ENCODE results near the gene DEAF1.

DNA sequence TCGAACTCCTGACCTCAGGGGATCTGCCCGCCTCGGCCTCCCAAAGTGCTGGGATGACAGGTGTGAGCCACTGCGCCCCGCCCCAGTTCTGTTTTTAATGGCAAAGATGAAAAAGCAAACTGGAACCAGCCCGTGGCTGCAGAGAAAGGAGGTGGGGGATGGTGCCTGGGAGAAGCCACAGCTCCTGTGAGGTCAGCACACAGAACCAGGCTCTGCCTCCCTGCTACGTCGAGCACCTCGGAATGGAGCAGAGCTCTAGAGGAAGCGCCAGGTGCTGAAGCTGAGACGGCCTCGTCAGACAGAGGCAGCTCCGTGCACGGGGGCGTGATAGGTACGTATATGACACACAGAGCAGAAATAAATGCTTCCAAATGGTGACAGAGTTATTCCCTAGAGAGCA, 49.5 kb downstream of the DEAF1 start:
- TF ChIP-seq TAF1 (IDR thresholded peaks at IDR 0.05; ENCODE audit: control insufficient read depth, extremely low read depth, insufficient read depth, low read length, severe bottlenecking) = no peak
- TF ChIP-seq, protein P1, sequence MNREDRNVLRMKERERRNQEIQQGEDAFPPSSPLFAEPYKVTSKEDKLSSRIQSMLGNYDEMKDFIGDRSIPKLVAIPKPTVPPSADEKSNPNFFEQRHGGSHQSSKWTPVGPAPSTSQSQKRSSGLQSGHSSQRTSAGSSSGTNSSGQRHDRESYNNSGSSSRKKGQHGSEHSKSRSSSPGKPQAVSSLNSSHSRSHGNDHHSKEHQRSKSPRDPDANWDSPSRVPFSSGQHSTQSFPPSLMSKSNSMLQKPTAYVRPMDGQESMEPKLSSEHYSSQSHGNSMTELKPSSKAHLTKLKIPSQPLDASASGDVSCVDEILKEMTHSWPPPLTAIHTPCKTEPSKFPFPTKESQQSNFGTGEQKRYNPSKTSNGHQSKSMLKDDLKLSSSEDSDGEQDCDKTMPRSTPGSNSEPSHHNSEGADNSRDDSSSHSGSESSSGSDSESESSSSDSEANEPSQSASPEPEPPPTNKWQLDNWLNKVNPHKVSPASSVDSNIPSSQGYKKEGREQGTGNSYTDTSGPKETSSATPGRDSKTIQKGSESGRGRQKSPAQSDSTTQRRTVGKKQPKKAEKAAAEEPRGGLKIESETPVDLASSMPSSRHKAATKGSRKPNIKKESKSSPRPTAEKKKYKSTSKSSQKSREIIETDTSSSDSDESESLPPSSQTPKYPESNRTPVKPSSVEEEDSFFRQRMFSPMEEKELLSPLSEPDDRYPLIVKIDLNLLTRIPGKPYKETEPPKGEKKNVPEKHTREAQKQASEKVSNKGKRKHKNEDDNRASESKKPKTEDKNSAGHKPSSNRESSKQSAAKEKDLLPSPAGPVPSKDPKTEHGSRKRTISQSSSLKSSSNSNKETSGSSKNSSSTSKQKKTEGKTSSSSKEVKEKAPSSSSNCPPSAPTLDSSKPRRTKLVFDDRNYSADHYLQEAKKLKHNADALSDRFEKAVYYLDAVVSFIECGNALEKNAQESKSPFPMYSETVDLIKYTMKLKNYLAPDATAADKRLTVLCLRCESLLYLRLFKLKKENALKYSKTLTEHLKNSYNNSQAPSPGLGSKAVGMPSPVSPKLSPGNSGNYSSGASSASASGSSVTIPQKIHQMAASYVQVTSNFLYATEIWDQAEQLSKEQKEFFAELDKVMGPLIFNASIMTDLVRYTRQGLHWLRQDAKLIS (CRISPR knock-in tag; IDR thresholded peaks at IDR 0.05) = no peak
